Measurements from ENCODE around the gene TIA1. TPM values are rescaled to one million over a fixed set of nuclear protein-coding genes. Genes with fewer than 3 reads are reported as not detected.
A peak's percentile ranks its signal among the peaks of the same experiment; 100 is the strongest.
"Not testable (repeated sequence)": the region's sequence is repeated elsewhere in the genome, so short reads cannot be mapped to it uniquely, and the experiment has no call there.

TIA1 gene
- total RNA-seq (100 to 1,000 TPM; 200 to 208 TPM), polyA plus RNA-seq (10 to 100 TPM; 43.3 to 51.2 TPM)

- no peaks in the 10 kb centered on the region for H3K27me3 ChIP-seq (ENCODE audit: insufficient read depth, low read length)
- ChIA-PET CTCF (ENCODE audit: partially characterized antibody) (interaction anchor here (1.8 kb wide), 1 partner anchor 10 kb away, joined by 8 read pairs; the partner anchor contains the start of gene PCYOX1), POLR2A (ENCODE audit: partially characterized antibody) (interaction anchor here (1.0 to 2.7 kb wide), 10 partner anchors 10 to 334 kb away, joined by 3 to 37 read pairs (median 7); partner anchors contain the start of genes C2orf42, MXD1, PCYOX1 and SNRPG)
- Mint-ChIP-seq H3K4me1 (peaks cover 26 to 54% (median 33%) of the 10 kb centered on the region in 4 donors), H3K4me3 (peak within 1 kb of the TSS; percentile 90 to 99 (median 96)), H3K27me3 (peaks cover 2 to 4% of the 10 kb centered on the region in 2 donors), H3K9me3 (peaks cover 0 to 5% (median 0%) of the 10 kb centered on the region in 8 donors), H3K27ac (peak within 1 kb of the TSS; percentile 93 to 99 (median 99)), H3K36me3 (peaks cover 4 to 21% of the 10 kb centered on the region in 2 donors)
- no peaks in the 10 kb centered on the region for H3K9me3 ChIP-seq (ENCODE audit: control insufficient read depth in 1 of 2, low read length in 2 of 2)
- H3K36me3 ChIP-seq (ENCODE audit: insufficient read depth, low read length) = no peaks in the 10 kb centered on the region
- peak; percentile 95 to 99 (median 98) for DNase-seq
- H3K4me3 ChIP-seq (ENCODE audit: low read length in 2 of 2) = peak within 1 kb of the TSS; percentile 39 to 89
- H3K27ac ChIP-seq (ENCODE audit: low read depth, low read length) = peak within 1 kb of the TSS; percentile 95
- intact Hi-C loops (cut with micrococcal nuclease) = loop anchor here (1.0 to 5.0 kb wide), 8 partner anchors 10 to 356 kb away; partner anchors contain the start of genes PCBP1, PCYOX1, SNRNP27 and SNRPG
- H3K4me1 ChIP-seq (ENCODE audit: insufficient read depth, low read length) = peaks cover 39% of the 10 kb centered on the region
These were observed at the start of gene TIA1 for GRCh38 chr2:70248181-70248847. Gene TIA1, minus strand, starts transcription at chr2:70248628. Its CDS starts 198 bp downstream, at chr2:70248430.

GRCh38 chr2:70297828-70298227, 49.4 kb upstream of the TIA1 start:
- not testable (repeated sequence) for H3K9me3 Mint-ChIP-seq; H3K4me3 Mint-ChIP-seq; H3K9me3 ChIP-seq (ENCODE audit: control insufficient read depth in 1 of 2, low read length in 2 of 2); H3K4me1 ChIP-seq (ENCODE audit: insufficient read depth, low read length); H3K36me3 ChIP-seq (ENCODE audit: insufficient read depth, low read length); H3K27me3 Mint-ChIP-seq; H3K27ac ChIP-seq (ENCODE audit: low read depth, low read length); H3K27me3 ChIP-seq (ENCODE audit: insufficient read depth, low read length); H3K4me3 ChIP-seq (ENCODE audit: low read length in 2 of 2); DNase-seq
- Mint-ChIP-seq H3K4me1 (peaks cover 11 to 30% (median 15%) of the 10 kb centered on the region in 4 donors), H3K36me3 (peaks cover 16 to 42% of the 10 kb centered on the region in 2 donors), H3K27ac (peak overlapping the region in 1 of 7 donors; percentile 76)
- intact Hi-C loops (cut with micrococcal nuclease) = loop anchor here (10.0 kb wide), 2 partner anchors 213 to 913 kb away; partner anchors contain the start of genes GFPT1 and PCBP1
- POLR2A ChIA-PET (ENCODE audit: partially characterized antibody) = interaction anchor here (1.2 kb wide), 1 partner anchor 107 kb away, joined by 3 read pairs; the partner anchor contains the start of gene C2orf42
- CTCF ChIA-PET (ENCODE audit: partially characterized antibody) = interaction anchor here (1.6 to 1.7 kb wide), 2 partner anchors 342 to 386 kb away, joined by 4 to 6 read pairs; no protein-coding TSS in a partner anchor

- H3K9me3 ChIP-seq (ENCODE audit: control insufficient read depth in 1 of 2, low read length in 2 of 2) = no peaks in the 10 kb centered on the region
- no peak overlapping the region for H3K4me3 ChIP-seq (ENCODE audit: low read length in 2 of 2)
- peak overlapping the region; percentile 22 to 74 (median 55) for H3K27ac Mint-ChIP-seq
- ChIA-PET CTCF (ENCODE audit: partially characterized antibody) (interaction anchor here (1.5 to 1.6 kb wide), 2 partner anchors 10 to 18 kb away, joined by 4 to 7 read pairs; partner anchors contain the start of genes FAM136A and SNRPG), POLR2A (ENCODE audit: partially characterized antibody) (interaction anchor here (0.9 to 3.3 kb wide), 3 partner anchors 10 to 26 kb away, joined by 3 to 20 read pairs (median 8); partner anchors contain the start of genes FAM136A, PCYOX1 and SNRPG)
- peaks cover 56 to 85% of the 10 kb centered on the region in 2 donors for H3K36me3 Mint-ChIP-seq
- H3K9me3 Mint-ChIP-seq = no peaks in the 10 kb centered on the region
- intact Hi-C loops (cut with micrococcal nuclease) = no loop called here
- peaks cover 36% of the 10 kb centered on the region for H3K4me1 ChIP-seq (ENCODE audit: insufficient read depth, low read length)
- H3K27ac ChIP-seq (ENCODE audit: low read depth, low read length) = no peak overlapping the region
- no peak for DNase-seq
- peaks cover 75% of the 10 kb centered on the region for H3K36me3 ChIP-seq (ENCODE audit: insufficient read depth, low read length)
- no peaks in the 10 kb centered on the region for H3K27me3 ChIP-seq (ENCODE audit: insufficient read depth, low read length)
- peak overlapping the region in 1 of 8 donors; percentile 56 for H3K4me3 Mint-ChIP-seq
- H3K4me1 Mint-ChIP-seq = peaks cover 24 to 54% (median 38%) of the 10 kb centered on the region in 4 donors
- H3K27me3 Mint-ChIP-seq = no peaks in the 10 kb centered on the region
These were observed 35.2 kb upstream of the TIA1 start for GRCh38 chr2:70283500-70284191.

- Histone ChIP-seq H3K36me3 (ENCODE audit: insufficient read depth, low read length) (peaks cover 70% of the 10 kb centered on the region), H3K27ac (ENCODE audit: low read depth, low read length) (no peak overlapping the region), H3K4me1 (ENCODE audit: insufficient read depth, low read length) (peaks cover 34% of the 10 kb centered on the region), H3K9me3 (ENCODE audit: control insufficient read depth in 1 of 2, low read length in 2 of 2) (no peaks in the 10 kb centered on the region), H3K4me3 (ENCODE audit: low read length in 2 of 2) (no peak overlapping the region), H3K27me3 (ENCODE audit: insufficient read depth, low read length) (no peaks in the 10 kb centered on the region)
- Mint-ChIP-seq H3K4me3 (no peak overlapping the region), H3K9me3 (no peaks in the 10 kb centered on the region), H3K4me1 (peaks cover 23 to 48% (median 36%) of the 10 kb centered on the region in 4 donors), H3K36me3 (peaks cover 53 to 84% of the 10 kb centered on the region in 2 donors), H3K27me3 (no peaks in the 10 kb centered on the region), H3K27ac (peak overlapping the region in 2 of 7 donors; percentile 5 to 7)
- ChIA-PET CTCF (ENCODE audit: partially characterized antibody) (no interaction called here), POLR2A (ENCODE audit: partially characterized antibody) (interaction anchor here (3.3 kb wide), 1 partner anchor 11 kb away, joined by 20 read pairs; the partner anchor contains the start of gene SNRPG)
- DNase-seq = no peak
- intact Hi-C loops (cut with micrococcal nuclease) = no loop called here
These were observed 34.0 kb upstream of the TIA1 start for GRCh38 chr2:70282439-70282838.

- H3K4me1 Mint-ChIP-seq = peaks cover 16 to 28% (median 21%) of the 10 kb centered on the region in 4 donors
- Histone ChIP-seq H3K9me3 (ENCODE audit: control insufficient read depth in 1 of 2, low read length in 2 of 2) (no peaks in the 10 kb centered on the region), H3K27ac (ENCODE audit: low read depth, low read length) (no peak overlapping the region), H3K4me3 (ENCODE audit: low read length in 2 of 2) (no peak overlapping the region), H3K27me3 (ENCODE audit: insufficient read depth, low read length) (no peaks in the 10 kb centered on the region), H3K36me3 (ENCODE audit: insufficient read depth, low read length) (peaks cover 62% of the 10 kb centered on the region), H3K4me1 (ENCODE audit: insufficient read depth, low read length) (peaks cover 19% of the 10 kb centered on the region)
- peak overlapping the region in 3 of 7 donors; percentile 16 to 62 (median 17) for H3K27ac Mint-ChIP-seq
- intact Hi-C loops (cut with micrococcal nuclease) = no loop called here
- H3K27me3 Mint-ChIP-seq = no peaks in the 10 kb centered on the region
- CTCF ChIA-PET (ENCODE audit: partially characterized antibody) = no interaction called here
- POLR2A ChIA-PET (ENCODE audit: partially characterized antibody) = interaction anchor here (0.7 to 1.1 kb wide), 2 partner anchors 22 to 44 kb away, joined by 3 to 4 read pairs; partner anchors contain the start of gene PCYOX1
- peaks cover 46 to 79% of the 10 kb centered on the region in 2 donors for H3K36me3 Mint-ChIP-seq
- no peak overlapping the region for H3K4me3 Mint-ChIP-seq
- no peak for DNase-seq
- no peaks in the 10 kb centered on the region for H3K9me3 Mint-ChIP-seq
These were observed 31.9 kb upstream of the TIA1 start for GRCh38 chr2:70280242-70280798.

- POLR2A ChIA-PET (ENCODE audit: partially characterized antibody) = interaction anchor here (1.4 kb wide), 1 partner anchor 13 kb away, joined by 4 read pairs; the partner anchor contains the start of gene PCYOX1
- peaks cover 8% of the 10 kb centered on the region for H3K36me3 ChIP-seq (ENCODE audit: insufficient read depth, low read length)
- intact Hi-C loops (cut with micrococcal nuclease) = no loop called here
- no peak overlapping the region for H3K4me3 ChIP-seq (ENCODE audit: low read length in 2 of 2)
- CTCF ChIA-PET (ENCODE audit: partially characterized antibody) = no interaction called here
- Mint-ChIP-seq H3K4me3 (no peak overlapping the region), H3K4me1 (peaks cover 4 to 19% (median 13%) of the 10 kb centered on the region in 4 donors), H3K9me3 (no peaks in the 10 kb centered on the region), H3K27me3 (no peaks in the 10 kb centered on the region), H3K27ac (peak overlapping the region in 3 of 7 donors; percentile 1 to 42 (median 37)), H3K36me3 (peaks cover 35 to 42% of the 10 kb centered on the region in 2 donors)
- no peak for DNase-seq
- no peaks in the 10 kb centered on the region for H3K4me1 ChIP-seq (ENCODE audit: insufficient read depth, low read length)
- H3K27me3 ChIP-seq (ENCODE audit: insufficient read depth, low read length) = no peaks in the 10 kb centered on the region
- H3K27ac ChIP-seq (ENCODE audit: low read depth, low read length) = no peak overlapping the region
- H3K9me3 ChIP-seq (ENCODE audit: control insufficient read depth in 1 of 2, low read length in 2 of 2) = no peaks in the 10 kb centered on the region
These were observed 21.9 kb upstream of the TIA1 start for GRCh38 chr2:70270323-70270722.

Measured in CD4-positive, alpha-beta memory T cell (primary cell).